Middle frontal gyrus (tissue), 1 donor: Measurements from ENCODE around the gene AGPAT3.
"Not testable (repeated sequence)": the region's sequence is repeated elsewhere in the genome, so short reads cannot be mapped to it uniquely, and the experiment has no call there.

ENCODE experiments used
- DNase-seq: peaks from one replicate; pipeline ENCODE4 v3.0.0-alpha.2; 2015; ENCODE audit warnings: low spot score; ENCODE audit errors: extremely low spot score

Gene AGPAT3

GRCh38 chr21:43834146-43834905, 30.7 kb upstream of the AGPAT3 start:
- no peak for DNase-seq

GRCh38 chr21:43835050-43835449, 30.0 kb upstream of the AGPAT3 start:
- DNase-seq = no peak

DNA sequence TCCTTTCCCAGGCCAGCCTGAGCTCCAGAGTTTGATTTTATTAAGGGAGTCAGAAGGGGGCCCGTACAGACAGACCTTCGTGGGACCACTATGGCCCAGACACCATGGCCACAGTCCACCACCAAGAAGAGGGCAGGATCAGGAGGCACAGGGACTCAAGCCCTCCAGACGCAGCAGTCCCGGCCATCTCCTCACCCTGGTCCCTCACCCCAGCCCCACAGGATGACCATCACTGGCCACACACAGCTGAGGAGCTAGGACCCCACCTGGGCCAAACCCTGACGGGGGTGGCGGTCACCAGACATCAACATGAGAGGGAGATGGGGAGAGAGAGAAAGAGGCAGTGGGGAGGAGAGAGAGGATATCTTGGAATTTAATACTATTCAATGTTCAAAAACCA, 29.2 kb upstream of the AGPAT3 start:
- DNase-seq = no peak

- DNase-seq = no peak
Measured at GRCh38 chr21:43836616-43837015, 28.4 kb upstream of the AGPAT3 start.

GRCh38 chr21:43840259-43840658, 24.8 kb upstream of the AGPAT3 start:
- DNase-seq = no peak

GRCh38 chr21:43842742-43843141, 22.3 kb upstream of the AGPAT3 start:
- no peak for DNase-seq

DNA sequence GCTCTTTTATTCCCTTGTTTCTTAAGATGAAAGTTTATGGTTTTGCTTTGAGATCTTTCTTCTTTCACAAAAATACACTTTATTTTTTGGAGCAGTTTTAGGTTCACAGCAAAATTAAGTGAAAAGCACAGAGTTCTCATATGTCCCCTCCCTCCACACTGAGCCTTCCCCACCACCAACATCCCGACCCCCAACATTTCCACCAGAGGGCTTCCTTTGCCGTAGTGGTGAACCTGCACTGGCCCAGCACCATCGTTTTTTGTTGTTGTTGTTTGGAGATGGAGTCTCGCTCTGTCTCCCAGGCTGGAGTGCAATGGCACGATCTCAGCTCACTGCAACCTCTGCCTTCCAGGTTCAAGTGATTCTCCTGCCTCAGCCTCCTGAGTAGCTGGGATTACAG, 20.1 kb upstream of the AGPAT3 start:
- DNase-seq = not testable (repeated sequence)

DNA sequence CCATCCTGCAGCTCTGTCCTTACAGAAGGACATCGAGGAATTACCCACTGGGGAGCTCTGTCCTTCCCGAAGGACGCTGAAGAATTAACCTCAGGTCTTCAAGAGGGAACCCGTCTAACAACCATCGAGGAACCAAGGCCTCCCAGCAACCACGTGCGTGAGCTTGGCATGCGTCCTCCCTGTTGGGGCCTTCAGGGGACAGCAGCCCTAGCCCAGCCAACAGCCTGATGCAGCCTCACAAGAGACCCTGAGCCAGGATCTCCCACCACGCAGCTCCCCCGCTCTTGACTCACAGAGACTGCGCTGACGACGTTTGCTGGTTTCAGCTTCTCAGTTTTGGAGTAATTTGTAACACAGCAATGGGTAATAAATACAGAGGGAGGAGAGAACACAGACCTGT, 19.6 kb upstream of the AGPAT3 start:
- DNase-seq = no peak

DNA sequence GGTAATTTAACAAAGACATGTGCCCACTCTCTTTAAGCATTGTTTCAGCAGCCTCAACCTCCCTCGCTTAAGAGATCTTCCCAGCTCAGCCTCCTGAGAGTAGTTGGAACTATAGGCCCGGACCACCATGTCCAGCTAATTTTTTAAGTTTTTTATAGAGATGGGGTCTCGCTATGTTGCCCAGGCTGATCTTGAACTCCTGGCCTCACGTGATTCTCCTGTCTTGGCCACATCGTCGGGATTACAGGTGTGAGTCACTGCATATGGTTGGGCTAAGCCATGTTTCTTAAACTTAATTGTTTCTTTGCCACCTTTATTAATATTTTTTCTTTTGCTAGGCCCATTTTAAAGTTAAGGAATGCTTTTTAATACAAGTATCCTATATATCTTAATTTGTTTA, 18.6 kb upstream of the AGPAT3 start:
- DNase-seq = no peak

DNA sequence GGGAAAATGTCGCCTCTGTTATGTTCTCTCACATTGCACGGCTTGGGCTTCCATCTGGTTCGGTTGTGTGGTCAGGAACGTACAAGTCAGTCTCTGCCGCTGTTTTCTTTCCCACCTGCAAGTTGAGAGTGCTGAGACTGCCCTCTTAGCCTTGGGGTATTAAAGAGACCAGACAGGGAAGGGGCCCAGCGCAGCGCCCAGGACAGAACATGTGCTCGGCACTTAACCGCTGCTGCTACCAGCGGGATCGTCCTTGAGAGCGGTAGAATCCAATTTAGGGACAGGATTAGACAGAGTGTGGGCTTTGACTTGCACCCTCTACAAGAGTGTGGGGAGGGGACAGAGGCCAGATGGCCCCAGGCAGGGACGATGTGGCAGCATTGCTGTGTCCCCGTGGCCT, 17.7 kb upstream of the AGPAT3 start:
- no peak for DNase-seq

DNA sequence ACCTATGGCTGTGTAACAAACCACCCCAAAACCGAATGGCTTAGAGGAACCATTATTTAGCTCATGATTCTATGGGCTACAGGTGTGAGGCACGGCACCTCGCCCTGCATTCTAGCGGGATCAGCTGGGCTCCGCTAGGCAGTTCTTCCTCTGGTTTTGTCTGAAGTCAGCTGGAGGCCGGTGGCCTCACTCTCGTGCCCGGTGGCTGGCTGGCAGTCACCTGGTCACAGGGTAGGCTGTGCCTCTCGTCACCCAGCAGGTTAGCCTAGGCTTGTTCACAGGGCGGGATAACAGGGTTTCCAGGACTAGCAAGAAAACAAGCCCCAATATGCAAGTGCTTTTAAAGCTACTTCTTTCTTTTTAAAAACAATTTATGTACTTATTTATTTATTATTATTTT, 16.3 kb upstream of the AGPAT3 start:
- DNase-seq = no peak

DNA sequence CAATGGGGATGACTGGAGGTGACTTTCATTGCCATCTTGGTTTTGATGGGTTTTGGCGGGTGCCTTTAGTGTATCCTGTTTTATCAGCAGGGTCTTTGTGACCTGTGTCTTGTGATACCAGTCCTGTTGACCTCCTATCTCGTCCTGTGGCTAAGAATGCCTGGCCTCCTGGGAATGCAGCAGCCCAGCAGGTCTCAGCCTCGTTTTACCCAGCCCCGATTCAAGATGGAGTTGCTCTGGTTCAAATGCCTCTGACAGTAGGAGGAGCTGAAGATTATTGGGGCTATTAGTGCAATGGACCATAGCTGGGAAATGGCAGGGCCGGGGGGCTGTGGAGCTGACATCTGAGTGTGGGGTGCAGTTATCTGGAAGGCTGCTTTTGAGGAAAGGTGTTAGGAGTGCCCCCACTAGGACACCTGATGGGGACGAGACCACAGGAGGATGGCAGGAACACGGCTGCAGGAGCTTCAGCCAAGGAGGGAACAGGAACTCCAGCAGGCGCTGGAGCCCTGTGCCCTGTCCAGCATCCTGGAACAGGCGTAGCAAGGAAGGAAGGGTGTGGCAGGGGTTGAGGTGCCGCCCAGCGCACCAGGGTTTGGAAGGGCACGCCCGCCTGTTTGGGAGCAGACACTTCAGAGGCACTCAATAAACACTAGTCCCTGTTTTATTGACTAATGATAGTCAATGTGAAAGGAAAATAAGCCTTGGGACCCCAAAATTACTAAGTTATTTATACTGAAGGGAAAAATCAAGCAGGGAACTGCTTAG, 15.3 kb upstream of the AGPAT3 start:
- no peak for DNase-seq

DNA sequence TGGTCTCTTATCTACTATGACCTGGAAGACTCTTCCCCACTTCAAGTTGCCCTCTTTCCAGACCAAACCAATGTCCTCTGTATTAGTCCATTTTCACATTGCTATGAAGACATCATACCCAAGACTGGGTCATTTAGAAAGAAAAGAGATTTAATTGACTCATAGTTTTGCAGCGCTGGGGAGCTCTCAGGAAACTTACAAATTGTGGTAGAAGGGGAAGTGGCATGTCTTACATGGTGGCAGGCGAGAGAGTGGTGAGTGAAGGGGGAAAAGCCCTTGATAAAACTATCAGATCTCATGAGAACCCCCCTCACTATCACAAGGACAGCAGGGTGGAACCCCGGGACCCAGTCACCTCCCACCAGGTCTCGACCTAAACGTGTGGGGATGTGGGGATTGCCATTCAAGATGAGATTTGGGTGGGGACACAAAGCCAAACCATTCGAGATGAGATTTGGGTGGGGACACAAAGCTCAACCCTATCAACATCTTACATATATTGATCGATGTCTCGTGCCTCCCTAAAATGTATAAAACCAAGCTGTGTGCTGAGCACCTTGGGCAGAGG, 14.2 kb upstream of the AGPAT3 start:
- DNase-seq = no peak

DNA sequence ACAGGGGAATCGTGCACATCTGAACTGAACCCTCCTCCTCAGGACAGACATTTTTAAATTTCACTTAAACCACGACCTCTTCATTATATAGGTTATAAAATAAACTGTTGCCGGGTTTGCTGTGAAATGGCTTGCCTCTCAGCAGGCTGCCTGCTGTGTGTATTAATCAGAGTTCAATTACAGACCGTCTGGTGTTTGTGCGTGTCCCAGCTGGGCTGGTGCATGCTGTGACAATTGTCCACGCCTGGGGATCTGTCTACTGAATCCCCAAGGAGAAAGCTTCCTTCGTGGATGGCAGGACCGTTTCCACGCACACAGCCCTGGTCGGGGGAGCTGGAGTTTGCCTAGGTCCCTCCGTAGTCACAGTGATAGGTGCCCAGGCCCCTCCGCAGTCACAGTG, 13.4 kb upstream of the AGPAT3 start:
- no peak for DNase-seq

- no peak for DNase-seq
Measured at GRCh38 chr21:43853851-43854772, 10.9 kb upstream of the AGPAT3 start.

DNA sequence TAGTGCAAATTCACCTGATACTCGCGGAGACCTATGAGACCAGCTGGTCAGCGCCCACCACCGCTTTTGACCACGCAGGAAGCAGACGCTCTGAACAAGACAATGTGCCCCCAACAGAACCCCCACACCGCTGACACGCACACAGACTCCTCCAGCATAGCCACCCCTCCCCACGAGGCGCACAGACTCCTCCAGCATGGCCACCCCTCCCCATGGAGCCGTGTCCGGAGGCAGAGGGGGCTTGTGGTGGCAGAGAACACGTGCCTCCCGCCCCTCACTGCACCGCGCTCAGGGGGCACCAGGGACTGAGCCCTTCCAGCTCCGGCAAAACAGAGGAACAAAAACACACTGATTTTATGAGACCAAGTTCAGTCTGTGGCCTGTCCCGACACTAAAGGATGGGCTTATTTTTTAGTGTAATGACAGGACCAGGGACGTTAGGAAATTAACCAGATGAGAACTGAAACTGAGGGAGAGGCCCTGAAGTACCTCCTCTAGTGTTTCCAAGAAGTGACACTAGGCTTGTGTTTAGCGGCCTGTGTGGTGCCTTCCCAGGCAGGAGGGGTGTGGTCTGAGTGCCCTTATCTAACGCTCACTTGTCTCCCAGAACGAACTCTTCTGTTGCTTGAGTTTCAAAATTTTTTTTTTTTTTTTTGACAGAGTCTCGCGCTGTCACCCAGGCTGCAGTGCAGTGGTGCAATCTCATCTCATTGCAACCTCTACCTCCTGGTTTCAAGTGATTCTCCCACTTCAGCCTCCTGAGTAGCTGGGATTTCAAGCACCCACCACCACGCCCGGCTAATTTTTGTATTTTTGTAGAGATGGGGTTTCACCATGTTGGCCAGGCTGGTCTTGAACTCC, 10.0 kb upstream of the AGPAT3 start:
- DNase-seq = no peak

- DNase-seq = no peak
Measured at GRCh38 chr21:43855955-43856354, 9.1 kb upstream of the AGPAT3 start.

- DNase-seq = no peak
Measured at GRCh38 chr21:43858806-43859648, 6.0 kb upstream of the AGPAT3 start.

DNA sequence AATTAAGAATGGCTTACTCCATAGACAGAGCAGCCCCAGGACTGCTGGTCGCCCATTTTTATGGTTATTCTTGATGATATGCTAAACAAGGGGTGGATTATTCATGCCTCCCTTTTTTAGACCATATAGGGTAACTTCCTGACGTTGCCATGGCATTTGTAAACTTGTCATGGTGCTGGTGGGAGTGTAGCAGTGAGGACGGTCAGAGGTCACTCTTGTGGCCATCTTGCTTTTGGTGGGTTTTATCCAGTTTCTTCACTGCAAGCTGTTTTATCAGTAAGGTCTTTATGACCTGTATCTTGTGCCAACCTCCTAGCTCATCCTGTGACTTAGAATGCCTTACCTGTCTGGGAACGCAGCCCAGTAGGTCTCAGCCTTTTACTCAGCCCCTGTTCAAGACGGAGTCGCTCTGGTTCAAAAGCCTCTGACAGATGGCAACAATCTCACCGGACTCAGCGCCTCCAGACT, 5.2 kb upstream of the AGPAT3 start:
- DNase-seq = no peak

DNA sequence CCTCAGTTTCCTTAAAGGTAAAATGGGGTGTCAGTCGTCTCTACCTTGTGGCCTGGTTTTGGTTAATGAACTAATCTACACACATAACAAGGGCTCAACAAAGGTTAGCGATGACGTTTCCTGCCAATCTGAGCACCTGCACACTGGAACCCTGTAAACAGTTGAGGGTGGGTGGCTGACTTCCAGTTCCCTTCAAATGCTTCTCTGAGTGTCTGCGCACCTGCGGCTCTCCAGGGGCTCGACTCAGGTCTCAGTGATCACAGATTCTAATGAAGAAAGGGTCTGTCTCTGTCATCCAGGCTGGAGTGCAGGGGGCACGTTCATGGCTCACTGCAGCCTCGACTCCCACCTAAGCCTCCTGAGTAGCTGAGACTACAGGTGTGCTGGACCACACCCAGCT, 3.3 kb upstream of the AGPAT3 start:
- no peak for DNase-seq
